CD4-positive, CD25-positive, alpha-beta regulatory T cell (primary cell): ENCODE data around the gene STX8. TPM values are rescaled to one million over a fixed set of nuclear protein-coding genes. Genes with fewer than 3 reads are reported as not detected.
A peak's percentile ranks its signal among the peaks of the same experiment; 100 is the strongest.

Experiments used
- ATAC-seq, 2 donors: fragments of 150-1000 bp; cut with Tn5 transposase; one replicate each; pipeline ENCODE4 v1.10.0; 2021; ENCODE audit warnings: low read depth in 2 of 2, moderate number of reproducible peaks in 2 of 2, moderate library complexity in 1 of 2
- DNase-seq, 3 donors: peaks; one replicate each; pipeline versions ENCODE4 v3.0.0 to v3.0.0-alpha.2; 2012 to 2022; ENCODE audit warnings: mixed read lengths in 1 of 3
- H3K27ac ChIP-seq: one replicate; pipeline ENCODE4 v1.7.0; 2013; ENCODE audit warnings: mild to moderate bottlenecking, low read length; ENCODE audit not compliant: insufficient read depth, poor library complexity, severe bottlenecking
- H3K27me3 ChIP-seq: one replicate; pipeline ENCODE4 v1.7.0; 2013; ENCODE audit warnings: low read length; ENCODE audit not compliant: control insufficient read depth, insufficient read depth
- H3K36me3 ChIP-seq: one replicate; pipeline ENCODE4 v1.7.0; 2013; ENCODE audit warnings: mild to moderate bottlenecking, low read length, moderate library complexity; ENCODE audit not compliant: control insufficient read depth, insufficient read depth
- H3K4me1 ChIP-seq: 2 replicates; pipeline ENCODE4 v1.7.0; 2013; ENCODE audit warnings: mild to moderate bottlenecking, low read length; ENCODE audit not compliant: insufficient read depth, control insufficient read depth, poor library complexity, severe bottlenecking
- H3K4me3 ChIP-seq: one replicate; pipeline ENCODE4 v1.7.0; 2013; ENCODE audit warnings: low read depth, mild to moderate bottlenecking, low read length, moderate library complexity
- H3K9me3 ChIP-seq, 2 experiments: 1 replicate in 1 of 2; 2 replicates in 1 of 2; pipeline ENCODE4 v1.7.0; 2013; ENCODE audit warnings: low read length in 2 of 2, mild to moderate bottlenecking in 1 of 2, moderate library complexity in 1 of 2; ENCODE audit not compliant: control insufficient read depth in 2 of 2
- H3K27ac Mint-ChIP-seq, 3 donors: one replicate each; pipeline ENCODE4 v1.8.0; 2020 to 2022; ENCODE audit warnings: mild to moderate bottlenecking in 3 of 3, mixed read lengths in 3 of 3, moderate library complexity in 2 of 3
- H3K27me3 Mint-ChIP-seq: one replicate; pipeline ENCODE4 v1.8.0; 2022; ENCODE audit warnings: mild to moderate bottlenecking, mixed read lengths
- H3K36me3 Mint-ChIP-seq: one replicate; pipeline ENCODE4 v1.8.0; 2020; ENCODE audit warnings: mixed read lengths
- H3K4me1 Mint-ChIP-seq, 4 donors: one replicate each; pipeline ENCODE4 v1.8.0; 2020 to 2022; ENCODE audit warnings: mixed read lengths in 4 of 4, mild to moderate bottlenecking in 1 of 4
- H3K4me3 Mint-ChIP-seq, 4 donors: one replicate each; pipeline ENCODE4 v1.8.0; 2020 to 2022; ENCODE audit warnings: mild to moderate bottlenecking in 4 of 4, mixed read lengths in 4 of 4, moderate library complexity in 3 of 4
- H3K9me3 Mint-ChIP-seq, 7 donors: one replicate each; pipeline ENCODE4 v1.8.0; 2020 to 2022; ENCODE audit warnings: mixed read lengths in 7 of 7, mild to moderate bottlenecking in 3 of 7, moderate library complexity in 2 of 7
- polyA plus RNA-seq, 4 donors: library from polyadenylated mRNA; unstranded; fragments of 300-500 nt; fragmentation: Illumina TruSeq; gene quantifications; one replicate each; pipeline ENCODE4 v1.2.3, GENCODE V29; 2021
- total RNA-seq: library from RNA; stranded (reverse); gene quantifications from one replicate; pipeline ENCODE4 v1.2.3, GENCODE V29; 2022

STX8 gene
- total and polyA plus RNA-seq, 5 donors from 2014 or later = 83.7 to 214 (median 170) TPM

DNA sequence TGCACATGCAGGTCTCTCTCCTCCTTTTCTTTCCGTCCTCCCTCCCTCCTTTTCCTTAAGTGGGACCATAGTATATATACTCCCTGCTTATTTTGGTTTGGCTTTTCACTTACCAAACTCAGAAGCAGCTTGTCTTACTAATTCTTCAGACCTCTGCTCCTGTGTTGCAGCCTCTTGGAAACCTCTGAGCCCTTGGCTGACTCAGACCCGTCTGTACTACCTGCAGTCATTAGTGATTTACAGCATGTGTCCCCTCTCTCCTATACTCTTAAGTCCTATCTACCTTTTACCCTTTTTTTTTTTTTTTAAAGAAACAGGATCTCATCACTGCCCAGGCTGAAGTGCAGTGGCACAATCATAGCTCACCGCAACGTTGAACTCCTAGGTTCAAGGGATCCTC is 207.0 kb downstream of the STX8 start:
- H3K9me3 Mint-ChIP-seq = no peaks in the 10 kb centered on the region
- no peak for DNase-seq
- Histone ChIP-seq H3K27me3 (no peaks in the 10 kb centered on the region), H3K9me3 (no peaks in the 10 kb centered on the region), H3K36me3 (no peaks in the 10 kb centered on the region), H3K4me3 (no peak overlapping the region), H3K27ac (no peak overlapping the region), H3K4me1 (no peaks in the 10 kb centered on the region)
- peaks cover 5% of the 10 kb centered on the region for H3K36me3 Mint-ChIP-seq
- no peaks in the 10 kb centered on the region for H3K27me3 Mint-ChIP-seq
- peaks cover 0 to 20% (median 7%) of the 10 kb centered on the region in 4 donors for H3K4me1 Mint-ChIP-seq
- no peak for ATAC-seq
- H3K27ac Mint-ChIP-seq = no peak overlapping the region
- peak overlapping the region in 1 of 4 donors; percentile 61 for H3K4me3 Mint-ChIP-seq

DNA sequence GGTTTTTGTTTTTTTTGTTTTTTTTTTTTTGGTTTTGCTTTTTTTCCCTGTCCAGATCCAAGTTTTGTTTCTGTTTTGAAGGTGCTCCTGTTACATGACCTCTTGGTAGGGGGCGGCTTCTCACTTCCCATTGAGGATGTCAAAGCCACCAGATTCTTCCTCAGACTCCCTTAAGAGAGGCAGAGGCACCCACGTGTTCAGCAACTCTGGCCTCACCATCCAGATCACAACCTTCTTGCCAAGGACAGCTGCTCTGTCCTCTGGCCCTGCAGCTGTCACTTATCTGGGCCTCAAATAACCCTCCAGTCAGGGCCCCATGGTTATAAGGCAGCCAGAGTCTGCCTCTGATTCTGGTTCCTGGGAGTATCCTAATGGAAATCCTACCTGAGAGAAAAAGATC is 208.5 kb downstream of the STX8 start:
- Mint-ChIP-seq H3K4me3 (no peak overlapping the region), H3K9me3 (no peaks in the 10 kb centered on the region), H3K36me3 (peaks cover 5% of the 10 kb centered on the region), H3K4me1 (peaks cover 0 to 20% (median 7%) of the 10 kb centered on the region in 4 donors), H3K27me3 (no peaks in the 10 kb centered on the region), H3K27ac (no peak overlapping the region)
- no peak overlapping the region for H3K27ac ChIP-seq
- no peak for DNase-seq
- no peak overlapping the region for H3K4me3 ChIP-seq
- no peak for ATAC-seq
- no peaks in the 10 kb centered on the region for H3K27me3 ChIP-seq
- H3K4me1 ChIP-seq = no peaks in the 10 kb centered on the region
- H3K9me3 ChIP-seq = no peaks in the 10 kb centered on the region
- H3K36me3 ChIP-seq = no peaks in the 10 kb centered on the region

DNA sequence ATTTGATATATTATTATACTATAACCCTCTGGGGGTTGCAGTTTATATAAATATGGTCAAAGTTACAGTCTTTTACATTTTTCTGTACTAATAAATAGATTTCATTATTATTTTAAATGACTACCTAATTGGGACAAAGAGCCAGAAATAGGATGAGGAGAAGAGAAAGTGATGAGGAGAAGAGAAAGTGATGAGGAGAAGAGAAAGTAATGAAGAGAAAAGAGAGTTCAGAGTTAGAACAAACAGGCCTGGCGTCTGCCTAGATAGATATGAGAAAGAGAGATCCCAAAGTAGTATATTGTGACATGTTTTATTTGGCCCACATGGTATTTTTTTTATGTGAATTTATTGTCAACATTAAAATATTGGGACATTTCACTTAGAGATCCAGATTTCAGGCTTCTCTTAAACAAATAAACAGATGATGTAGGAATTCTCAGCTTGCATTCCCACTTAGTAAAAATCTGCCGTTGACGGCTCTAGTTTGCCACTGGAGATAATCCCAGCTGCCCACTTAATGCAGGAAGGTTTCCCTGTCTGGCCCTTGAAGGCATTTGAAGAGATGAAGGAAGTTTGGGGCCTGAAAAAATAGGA is 210.7 kb downstream of the STX8 start:
- H3K27ac ChIP-seq = no peak overlapping the region
- no peaks in the 10 kb centered on the region for H3K4me1 ChIP-seq
- H3K27me3 ChIP-seq = no peaks in the 10 kb centered on the region
- H3K4me3 Mint-ChIP-seq = no peak overlapping the region
- DNase-seq = no peak
- H3K27me3 Mint-ChIP-seq = no peaks in the 10 kb centered on the region
- peaks cover 5% of the 10 kb centered on the region for H3K36me3 Mint-ChIP-seq
- H3K4me1 Mint-ChIP-seq = peaks cover 0 to 22% (median 7%) of the 10 kb centered on the region in 4 donors
- H3K4me3 ChIP-seq = no peak overlapping the region
- H3K27ac Mint-ChIP-seq = peak overlapping the region in 1 of 3 donors; percentile 39
- H3K9me3 Mint-ChIP-seq = no peaks in the 10 kb centered on the region
- ATAC-seq = no peak
- H3K36me3 ChIP-seq = no peaks in the 10 kb centered on the region
- no peaks in the 10 kb centered on the region for H3K9me3 ChIP-seq

DNA sequence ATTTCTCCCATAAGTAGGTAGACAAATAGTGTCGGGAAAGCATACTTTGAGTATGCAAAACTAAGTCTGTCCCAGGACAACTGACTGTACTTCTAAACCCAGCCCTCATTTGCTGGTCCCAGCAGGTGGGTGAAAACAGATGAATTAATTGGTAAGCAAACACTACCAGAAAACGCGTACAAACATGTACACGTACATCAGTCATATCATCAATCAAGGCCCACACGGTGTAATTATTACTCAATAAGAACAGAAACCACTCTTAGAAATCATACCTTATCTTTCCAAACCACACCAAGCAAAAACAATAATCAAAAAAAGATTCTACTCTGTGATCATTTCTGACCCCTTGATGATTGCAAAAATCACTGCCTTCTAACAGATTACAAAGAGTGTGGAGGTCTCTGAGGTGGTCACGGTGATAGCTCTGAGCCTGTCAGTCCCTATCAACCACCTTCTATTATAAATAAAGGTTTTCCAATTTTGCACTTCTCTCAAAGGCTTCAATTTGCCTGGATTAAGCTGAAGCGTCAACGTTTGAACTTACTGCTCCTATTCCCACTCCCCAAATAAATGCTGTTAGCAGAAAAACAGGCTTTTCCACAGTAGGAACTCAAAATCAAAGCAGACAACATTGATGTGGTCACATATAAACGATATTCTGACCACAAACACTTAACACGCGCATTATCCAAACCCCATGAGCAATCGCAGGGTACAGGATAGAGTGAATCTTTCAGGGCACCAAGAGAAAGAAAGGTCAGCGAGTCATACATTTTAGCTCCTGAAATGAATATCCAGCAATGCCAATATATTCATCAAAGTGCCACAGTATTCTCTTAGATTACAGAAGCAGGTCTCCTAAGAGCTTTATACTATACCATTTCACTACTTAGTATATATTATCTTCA is 211.9 kb downstream of the STX8 start:
- Mint-ChIP-seq H3K4me3 (no peak overlapping the region), H3K36me3 (peaks cover 6% of the 10 kb centered on the region), H3K27ac (no peak overlapping the region), H3K9me3 (no peaks in the 10 kb centered on the region), H3K27me3 (no peaks in the 10 kb centered on the region), H3K4me1 (peaks cover 2 to 17% (median 7%) of the 10 kb centered on the region in 4 donors)
- H3K9me3 ChIP-seq = no peaks in the 10 kb centered on the region
- no peaks in the 10 kb centered on the region for H3K36me3 ChIP-seq
- no peak overlapping the region for H3K4me3 ChIP-seq
- DNase-seq (no peak), ATAC-seq (no peak)
- no peaks in the 10 kb centered on the region for H3K27me3 ChIP-seq
- no peaks in the 10 kb centered on the region for H3K4me1 ChIP-seq
- H3K27ac ChIP-seq = no peak overlapping the region

DNA sequence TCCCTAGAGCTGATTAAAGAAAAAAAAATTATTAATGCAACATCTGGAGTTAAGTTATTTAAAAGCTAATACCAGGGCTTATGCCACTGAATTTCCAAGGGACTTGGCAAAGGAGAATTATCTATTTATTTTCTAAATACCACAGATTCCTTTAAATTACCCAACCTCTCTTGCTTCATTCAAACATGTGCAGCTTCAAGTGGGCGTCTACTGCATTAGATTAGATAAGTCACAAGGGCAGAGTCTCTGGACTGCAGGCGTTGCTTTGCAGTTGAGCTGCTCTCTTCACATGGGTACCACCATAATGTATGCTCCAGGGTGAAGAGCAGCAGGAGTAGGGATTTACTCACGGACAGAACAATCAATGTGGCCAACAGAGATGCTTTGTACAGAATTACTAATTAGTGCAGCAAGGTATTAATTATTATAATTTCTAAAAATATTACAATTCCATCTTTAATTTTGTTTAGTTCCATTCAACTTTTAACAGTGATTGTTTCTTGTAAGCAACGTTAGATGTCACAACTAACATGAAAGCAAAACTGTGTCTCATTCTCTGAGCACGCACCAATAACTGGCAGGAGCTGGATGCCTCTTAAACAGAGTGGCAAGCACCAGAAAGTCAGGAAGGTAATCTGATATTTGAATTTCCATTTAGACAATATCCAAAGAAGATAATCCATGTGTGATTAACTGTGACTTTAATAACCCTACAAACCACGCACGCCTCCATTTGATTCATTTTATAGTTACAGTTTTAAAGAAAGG is 214.2 kb downstream of the STX8 start:
- Histone ChIP-seq H3K27ac (no peak overlapping the region), H3K27me3 (no peaks in the 10 kb centered on the region), H3K9me3 (no peaks in the 10 kb centered on the region), H3K4me1 (no peaks in the 10 kb centered on the region), H3K36me3 (no peaks in the 10 kb centered on the region), H3K4me3 (no peak overlapping the region)
- no peak overlapping the region for H3K4me3 Mint-ChIP-seq
- no peaks in the 10 kb centered on the region for H3K27me3 Mint-ChIP-seq
- no peak for ATAC-seq
- H3K27ac Mint-ChIP-seq = no peak overlapping the region
- DNase-seq = no peak
- no peaks in the 10 kb centered on the region for H3K9me3 Mint-ChIP-seq
- H3K4me1 Mint-ChIP-seq = peaks cover 1 to 15% (median 7%) of the 10 kb centered on the region in 4 donors
- peaks cover 11% of the 10 kb centered on the region for H3K36me3 Mint-ChIP-seq

DNA sequence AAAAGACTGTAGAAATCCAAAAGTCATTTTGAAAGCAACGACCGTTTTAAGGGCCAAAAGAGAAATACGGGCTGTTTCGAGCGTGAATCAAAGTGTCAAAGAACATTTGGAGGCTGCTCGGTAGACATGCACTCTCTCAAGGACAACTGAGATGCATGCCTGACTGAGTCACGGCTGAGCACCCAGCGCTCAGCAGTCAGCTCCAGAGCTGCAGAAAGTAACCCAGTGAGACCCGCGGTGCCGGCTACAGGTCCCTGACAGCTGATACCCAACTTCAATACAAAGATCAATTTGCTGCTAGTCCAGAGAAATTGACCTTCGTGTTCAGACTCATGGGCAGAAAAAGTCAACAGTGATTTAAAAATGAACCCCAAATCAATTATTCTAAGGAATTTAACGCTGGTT is 214.9 kb downstream of the STX8 start:
- Histone ChIP-seq H3K4me1 (no peaks in the 10 kb centered on the region), H3K9me3 (no peaks in the 10 kb centered on the region), H3K27ac (no peak overlapping the region), H3K4me3 (no peak overlapping the region), H3K27me3 (no peaks in the 10 kb centered on the region), H3K36me3 (no peaks in the 10 kb centered on the region)
- no peak for DNase-seq
- Mint-ChIP-seq H3K9me3 (no peaks in the 10 kb centered on the region), H3K27me3 (no peaks in the 10 kb centered on the region), H3K36me3 (peaks cover 11% of the 10 kb centered on the region), H3K4me3 (no peak overlapping the region), H3K4me1 (peaks cover 6 to 17% (median 7%) of the 10 kb centered on the region in 4 donors), H3K27ac (no peak overlapping the region)
- ATAC-seq = no peak

DNA sequence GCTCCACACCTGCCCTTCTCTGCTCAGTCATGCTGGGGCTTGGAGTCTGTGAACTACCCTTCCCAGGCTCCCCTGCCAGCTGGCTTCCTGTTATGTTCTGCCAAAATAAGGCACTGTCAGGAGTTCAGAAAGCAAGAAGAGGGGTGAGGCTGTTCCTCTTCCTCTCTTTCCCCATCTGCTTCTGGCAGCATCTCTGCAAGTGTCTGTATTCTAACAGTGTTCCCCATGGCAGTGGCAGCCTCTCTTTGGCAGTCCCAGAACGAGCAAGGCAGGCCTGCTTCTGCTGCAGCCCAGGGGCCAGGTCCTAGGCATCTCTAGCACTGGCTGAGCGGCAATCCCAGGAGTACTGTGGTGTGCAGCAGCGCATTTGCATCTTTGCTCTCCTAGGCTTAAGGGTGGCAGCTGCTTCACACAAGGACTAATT is 219.1 kb downstream of the STX8 start:
- H3K27me3 ChIP-seq = no peaks in the 10 kb centered on the region
- ATAC-seq (peak in 1 of 2 donors; percentile 18), DNase-seq (peak in 1 of 3 donors; percentile 29)
- Mint-ChIP-seq H3K27me3 (no peaks in the 10 kb centered on the region), H3K4me3 (no peak overlapping the region), H3K36me3 (peaks cover 18% of the 10 kb centered on the region), H3K27ac (peak overlapping the region in 1 of 3 donors; percentile 36), H3K9me3 (no peaks in the 10 kb centered on the region), H3K4me1 (peaks cover 5 to 11% (median 10%) of the 10 kb centered on the region in 4 donors)
- no peaks in the 10 kb centered on the region for H3K9me3 ChIP-seq
- no peaks in the 10 kb centered on the region for H3K36me3 ChIP-seq
- H3K27ac ChIP-seq = no peak overlapping the region
- no peaks in the 10 kb centered on the region for H3K4me1 ChIP-seq
- no peak overlapping the region for H3K4me3 ChIP-seq
